ENCODE measurements around the gene KIF5C.

GRCh38 chr2:149075105-149075504 lies 200.1 kb downstream of the KIF5C start:
- TF ChIP-seq CREB1 (CRISPR knock-in tag; IDR thresholded peaks at IDR 0.05; ENCODE audit: low read depth) (no peak), CTCF (conservative IDR thresholded peaks at IDR 0.05; ENCODE audit: low read depth in 2 of 2) (no peak), JUNB (IDR thresholded peaks at IDR 0.05; ENCODE audit: unreplicated experiment) (no peak), EZH2 (IDR thresholded peaks at IDR 0.05; ENCODE audit: low read depth, unreplicated experiment) (no peak), POLR2AphosphoS5 (IDR thresholded peaks at IDR 0.05; ENCODE audit: low read depth) (no peak), EZH2phosphoT487 (IDR thresholded peaks at IDR 0.05; ENCODE audit: unreplicated experiment) (no peak), NANOG (IDR thresholded peaks at IDR 0.05; ENCODE audit: borderline replicate concordance) (no peak), ETS1 (IDR thresholded peaks at IDR 0.05) (no peak)

All from GM23338 (cell line).